ENCODE measurements around the gene TMA7. TPM values are rescaled to one million over a fixed set of nuclear protein-coding genes. Genes with fewer than 3 reads are reported as not detected.

Gene TMA7
- total and polyA plus RNA-seq, 4 donors = 152 to 985 (median 239) TPM

DNA sequence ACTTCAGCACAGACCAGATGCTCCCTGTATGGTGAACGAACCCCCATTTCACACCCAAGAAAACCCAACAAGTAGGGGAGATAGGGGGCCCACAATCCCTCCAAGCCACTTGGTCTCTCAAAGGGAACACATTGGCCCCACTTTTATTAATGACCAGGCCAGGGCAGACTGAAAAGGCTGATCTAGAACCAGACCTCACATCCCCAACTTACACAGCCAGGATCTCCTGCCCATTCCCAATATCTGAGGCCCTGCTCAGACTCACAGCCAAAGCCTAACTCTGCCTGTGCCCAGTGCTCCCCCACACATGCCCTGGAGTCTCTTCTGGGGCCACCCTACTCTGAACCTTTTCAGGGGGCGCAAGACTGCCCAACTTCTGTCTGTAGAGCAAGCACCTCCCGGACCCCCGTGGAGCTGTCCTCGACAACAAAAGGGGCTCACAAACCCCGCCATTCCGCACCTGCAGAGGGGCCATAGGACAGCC, 11.9 kb upstream of the TMA7 start:
- H3K4me1 ChIP-seq (ENCODE audit: control insufficient read depth in 5 of 5, insufficient read depth in 5 of 5, low read length in 5 of 5) = peaks cover 0 to 49% (median 24%) of the 10 kb centered on the region in 5 donors
- H3K36me3 ChIP-seq (ENCODE audit: control insufficient read depth in 4 of 4, insufficient read depth in 4 of 4, low read length in 4 of 4) = peaks cover 0 to 16% (median 11%) of the 10 kb centered on the region in 4 donors
- peak overlapping the region; percentile 3 to 75 for H3K9ac ChIP-seq (ENCODE audit: insufficient read depth in 1 of 2, low read length in 2 of 2)
- DNase-seq = peak in 1 of 3 donors; percentile 10
- 61 to 81% methylated on average over 7 of the region's 7 CpGs for WGBS, 2 donors
- no peaks in the 10 kb centered on the region for H3K27me3 ChIP-seq (ENCODE audit: control insufficient read depth in 3 of 3, insufficient read depth in 3 of 3, low read length in 2 of 3)
- TF ChIP-seq, protein P1, sequence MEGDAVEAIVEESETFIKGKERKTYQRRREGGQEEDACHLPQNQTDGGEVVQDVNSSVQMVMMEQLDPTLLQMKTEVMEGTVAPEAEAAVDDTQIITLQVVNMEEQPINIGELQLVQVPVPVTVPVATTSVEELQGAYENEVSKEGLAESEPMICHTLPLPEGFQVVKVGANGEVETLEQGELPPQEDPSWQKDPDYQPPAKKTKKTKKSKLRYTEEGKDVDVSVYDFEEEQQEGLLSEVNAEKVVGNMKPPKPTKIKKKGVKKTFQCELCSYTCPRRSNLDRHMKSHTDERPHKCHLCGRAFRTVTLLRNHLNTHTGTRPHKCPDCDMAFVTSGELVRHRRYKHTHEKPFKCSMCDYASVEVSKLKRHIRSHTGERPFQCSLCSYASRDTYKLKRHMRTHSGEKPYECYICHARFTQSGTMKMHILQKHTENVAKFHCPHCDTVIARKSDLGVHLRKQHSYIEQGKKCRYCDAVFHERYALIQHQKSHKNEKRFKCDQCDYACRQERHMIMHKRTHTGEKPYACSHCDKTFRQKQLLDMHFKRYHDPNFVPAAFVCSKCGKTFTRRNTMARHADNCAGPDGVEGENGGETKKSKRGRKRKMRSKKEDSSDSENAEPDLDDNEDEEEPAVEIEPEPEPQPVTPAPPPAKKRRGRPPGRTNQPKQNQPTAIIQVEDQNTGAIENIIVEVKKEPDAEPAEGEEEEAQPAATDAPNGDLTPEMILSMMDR (IDR thresholded peaks at IDR 0.05; ENCODE audit: control extremely low read depth, extremely low read depth) = no peak
- no peak overlapping the region for H3K4me3 ChIP-seq
- H3K9me3 ChIP-seq (ENCODE audit: control insufficient read depth in 4 of 4, insufficient read depth in 3 of 4, low read length in 3 of 4) = no peaks in the 10 kb centered on the region
- peak overlapping the region; percentile 42 to 95 for H3K27ac ChIP-seq (ENCODE audit: low read depth in 1 of 2, low read length in 1 of 2)
- no peak for ATAC-seq (ENCODE audit: insufficient read depth, low FRiP score)

DNA sequence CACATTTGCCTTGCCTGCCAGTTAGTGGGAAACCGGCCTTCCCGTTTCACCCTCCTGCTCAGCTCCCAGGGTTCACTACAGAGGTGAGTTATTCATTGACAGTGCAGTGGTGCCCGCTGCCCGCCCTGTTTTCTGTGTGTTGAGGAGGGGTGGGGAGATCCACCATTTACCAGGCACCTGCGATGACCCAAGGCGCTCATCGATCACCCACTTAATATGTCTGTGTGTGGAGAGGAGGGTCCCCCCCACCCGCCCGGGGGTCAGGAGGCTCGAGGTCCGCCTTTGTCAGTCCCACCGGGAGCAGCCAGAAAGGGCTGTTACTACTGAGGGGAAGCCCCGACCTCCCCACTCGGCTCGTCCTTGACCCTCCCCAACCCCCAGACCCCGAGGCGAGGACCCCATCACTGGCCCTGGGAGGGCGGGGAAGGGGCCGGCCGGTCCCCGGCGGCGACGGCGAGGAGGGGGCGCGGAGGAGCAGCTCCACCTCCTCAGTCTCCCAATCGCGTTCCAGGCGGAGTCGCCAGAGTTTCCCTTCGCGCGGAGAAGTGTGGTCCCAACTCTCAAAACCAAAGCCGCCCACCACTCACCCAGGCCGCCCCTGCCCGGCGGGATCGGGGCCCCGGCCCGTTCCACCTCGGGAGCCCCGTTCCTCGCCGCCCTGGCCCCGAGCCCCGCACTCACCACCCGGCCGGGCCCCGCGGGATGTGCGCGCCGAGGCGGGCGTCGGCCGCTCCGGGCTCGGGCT, 11.3 kb upstream of the TMA7 start:
- 4 to 9% methylated on average over 34 to 60 of the region's 60 CpGs for WGBS, 2 donors
- no peaks in the 10 kb centered on the region for H3K9me3 ChIP-seq (ENCODE audit: control insufficient read depth in 4 of 4, insufficient read depth in 3 of 4, low read length in 3 of 4)
- peaks cover 0 to 49% (median 24%) of the 10 kb centered on the region in 5 donors for H3K4me1 ChIP-seq (ENCODE audit: control insufficient read depth in 5 of 5, insufficient read depth in 5 of 5, low read length in 5 of 5)
- DNase-seq (peak; percentile 80 to 82 (median 82)), ATAC-seq (ENCODE audit: insufficient read depth, low FRiP score) (peak; percentile 6)
- H3K9ac ChIP-seq (ENCODE audit: insufficient read depth in 1 of 2, low read length in 2 of 2) = peak overlapping the region; percentile 3 to 75
- no peaks in the 10 kb centered on the region for H3K27me3 ChIP-seq (ENCODE audit: control insufficient read depth in 3 of 3, insufficient read depth in 3 of 3, low read length in 2 of 3)
- H3K27ac ChIP-seq (ENCODE audit: low read depth in 1 of 2, low read length in 1 of 2) = peak overlapping the region; percentile 89 to 95
- peak overlapping the region; percentile 57 for H3K4me3 ChIP-seq
- TF ChIP-seq, protein P1 (IDR thresholded peaks at IDR 0.05; ENCODE audit: control extremely low read depth, extremely low read depth) = no peak
- H3K36me3 ChIP-seq (ENCODE audit: control insufficient read depth in 4 of 4, insufficient read depth in 4 of 4, low read length in 4 of 4) = peaks cover 0 to 18% (median 15%) of the 10 kb centered on the region in 4 donors

DNA sequence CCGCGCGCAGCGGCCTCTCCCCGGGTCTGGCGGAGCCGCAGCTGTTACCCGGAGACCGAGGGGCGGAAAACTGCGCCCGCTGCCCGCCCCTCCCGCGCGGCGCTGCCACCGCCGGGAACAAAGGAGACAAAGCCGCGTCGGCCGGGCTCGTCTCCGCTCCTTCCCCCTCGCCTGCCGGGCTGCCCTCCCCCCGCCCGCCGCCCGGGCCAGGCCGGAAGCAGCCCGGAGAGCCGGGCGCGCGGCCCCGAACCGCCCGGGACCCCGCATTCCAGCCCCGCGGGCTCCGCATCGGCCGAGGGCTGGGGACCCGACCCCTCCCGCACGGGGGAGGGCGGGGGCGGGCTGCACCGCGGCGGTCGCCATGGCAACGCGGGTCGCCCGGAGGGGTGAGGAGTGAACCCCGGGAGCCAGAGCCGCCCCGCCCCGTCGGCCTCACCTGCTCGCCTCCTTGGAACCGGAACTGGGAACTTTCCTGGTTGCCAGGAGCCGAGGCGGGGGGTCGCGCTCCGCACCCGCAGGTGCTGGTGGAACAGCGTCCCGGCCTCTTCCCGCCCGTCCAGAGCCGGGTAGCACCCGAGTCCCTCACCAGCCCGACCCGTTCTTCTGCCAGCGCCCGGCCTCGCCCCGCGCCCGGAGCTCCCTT, 10.6 kb upstream of the TMA7 start:
- peak overlapping the region; percentile 57 for H3K4me3 ChIP-seq
- H3K9ac ChIP-seq (ENCODE audit: insufficient read depth in 1 of 2, low read length in 2 of 2) = peak overlapping the region in 1 of 2 donors; percentile 46
- TF ChIP-seq, protein P1 (IDR thresholded peaks at IDR 0.05; ENCODE audit: control extremely low read depth, extremely low read depth) = no peak
- WGBS, 2 donors = 0 to 1% methylated on average over 52 to 86 of the region's 86 CpGs
- H3K36me3 ChIP-seq (ENCODE audit: control insufficient read depth in 4 of 4, insufficient read depth in 4 of 4, low read length in 4 of 4) = peaks cover 0 to 18% (median 14%) of the 10 kb centered on the region in 4 donors
- DNase-seq = peak; percentile 51 to 77 (median 67)
- ATAC-seq (ENCODE audit: insufficient read depth, low FRiP score) = peak; percentile 46
- H3K9me3 ChIP-seq (ENCODE audit: control insufficient read depth in 4 of 4, insufficient read depth in 3 of 4, low read length in 3 of 4) = no peaks in the 10 kb centered on the region
- no peaks in the 10 kb centered on the region for H3K27me3 ChIP-seq (ENCODE audit: control insufficient read depth in 3 of 3, insufficient read depth in 3 of 3, low read length in 2 of 3)
- H3K27ac ChIP-seq (ENCODE audit: low read depth in 1 of 2, low read length in 1 of 2) = peak overlapping the region; percentile 89 to 95
- peaks cover 0 to 49% (median 22%) of the 10 kb centered on the region in 5 donors for H3K4me1 ChIP-seq (ENCODE audit: control insufficient read depth in 5 of 5, insufficient read depth in 5 of 5, low read length in 5 of 5)
